HG02571 (cell line): ENCODE data around the gene CAMTA2.

Experiments
- ATAC-seq: cut with Tn5 transposase; IDR thresholded peaks from one replicate; pipeline ENCODE4 v1.9.1; 2021; ENCODE audit warnings: mild to moderate bottlenecking, moderate library complexity; ENCODE audit not compliant: unreplicated experiment

The CAMTA2 gene

GRCh38 chr17:4969551-4970173 is 17.8 kb downstream of the CAMTA2 start:
- ATAC-seq, result no peak

- no peak for ATAC-seq
Observed at GRCh38 chr17:4969047-4969550, 18.4 kb downstream of the CAMTA2 start.

- no peak for ATAC-seq
Observed at GRCh38 chr17:4968486-4969046, 18.9 kb downstream of the CAMTA2 start.

GRCh38 chr17:4967539-4968485 is 19.7 kb downstream of the CAMTA2 start, which contains the start of gene SPAG7:
TSS of gene SPAG7 (minus strand) at chr17:4967817. CDS start at chr17:4967804, 13 bp downstream.
- ATAC-seq, result peak; percentile 53

GRCh38 chr17:4966844-4967538 is 20.5 kb downstream of the CAMTA2 start:
- peak; percentile 83 for ATAC-seq

GRCh38 chr17:4965311-4965986 is 22.0 kb downstream of the CAMTA2 start:
- ATAC-seq, result no peak

GRCh38 chr17:4960279-4960922 is 27.1 kb downstream of the CAMTA2 start:
- no peak for ATAC-seq

GRCh38 chr17:4959261-4959965 is 28.1 kb downstream of the CAMTA2 start:
- ATAC-seq, result no peak

- no peak for ATAC-seq
Observed at GRCh38 chr17:4958102-4958501, 29.4 kb downstream of the CAMTA2 start.

GRCh38 chr17:4956493-4957061 is 30.9 kb downstream of the CAMTA2 start:
- no peak for ATAC-seq

GRCh38 chr17:4955091-4955490 is 32.4 kb downstream of the CAMTA2 start:
- ATAC-seq, result no peak

GRCh38 chr17:4953451-4953961 is 34.0 kb downstream of the CAMTA2 start:
- no peak for ATAC-seq

GRCh38 chr17:4951486-4951885 is 36.0 kb downstream of the CAMTA2 start:
- no peak for ATAC-seq

GRCh38 chr17:4950746-4951204 is 36.7 kb downstream of the CAMTA2 start, which contains the start of gene ENO3:
TSS of gene ENO3 (plus strand) at chr17:4951119. CDS start at chr17:4951830, 711 bp downstream.
- ATAC-seq, result no peak

- ATAC-seq, result no peak
Observed at GRCh38 chr17:4950075-4950745, 37.3 kb downstream of the CAMTA2 start.

- ATAC-seq, result peak; percentile 22
Observed at GRCh38 chr17:4949321-4950074, 38.0 kb downstream of the CAMTA2 start.

- ATAC-seq, result peak; percentile 22
Observed at GRCh38 chr17:4948931-4949320, 38.5 kb downstream of the CAMTA2 start.
